ENCODE measurements around the gene GLIPR2.
"Not testable (repeated sequence)": the region's sequence is repeated elsewhere in the genome, so short reads cannot be mapped to it uniquely, and the experiment has no call there.

GLIPR2 gene

GRCh38 chr9:36164989-36165388 lies 28.5 kb downstream of the GLIPR2 start:
- FAIRE-seq: no peak

DNA sequence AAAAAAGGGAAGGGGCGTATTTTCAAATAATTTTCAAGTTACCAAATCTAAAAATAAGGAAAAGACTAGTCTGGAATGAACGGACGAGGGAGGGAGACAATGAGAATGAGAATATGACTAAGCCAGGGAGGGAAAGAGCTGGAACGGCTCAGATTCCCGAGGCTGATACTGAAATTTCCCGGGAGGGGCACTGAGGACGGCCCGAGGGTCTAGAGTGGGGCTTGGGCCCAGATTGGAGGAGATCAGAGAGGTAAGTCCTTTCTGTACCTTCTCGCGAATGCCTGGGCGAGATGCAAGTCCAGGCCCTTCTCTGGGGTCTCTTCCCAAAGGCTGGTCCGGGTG lies 29.3 kb downstream of the GLIPR2 start:
- no peak for FAIRE-seq

GRCh38 chr9:36166168-36166927 lies 29.8 kb downstream of the GLIPR2 start:
- FAIRE-seq: no peak

GRCh38 chr9:36169166-36169565 lies 32.6 kb downstream of the GLIPR2 start, which contains the start of gene CCIN:
CCIN (plus strand) TSS chr9:36169388; CDS start chr9:36169503, 115 bp downstream.
- no peak for FAIRE-seq

DNA sequence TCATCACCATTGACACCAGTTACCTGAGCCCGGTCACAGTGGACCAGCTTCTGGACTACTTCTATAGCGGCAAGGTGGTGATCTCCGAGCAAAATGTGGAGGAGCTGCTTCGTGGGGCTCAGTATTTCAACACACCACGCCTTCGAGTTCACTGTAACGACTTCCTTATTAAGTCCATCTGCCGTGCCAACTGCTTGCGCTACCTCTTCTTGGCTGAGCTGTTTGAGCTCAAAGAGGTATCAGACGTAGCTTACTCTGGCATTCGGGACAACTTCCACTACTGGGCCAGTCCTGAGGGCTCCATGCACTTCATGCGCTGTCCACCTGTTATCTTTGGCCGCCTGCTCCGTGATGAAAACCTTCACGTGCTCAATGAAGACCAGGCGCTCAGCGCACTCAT lies 33.2 kb downstream of the GLIPR2 start:
- FAIRE-seq: no peak

DNA sequence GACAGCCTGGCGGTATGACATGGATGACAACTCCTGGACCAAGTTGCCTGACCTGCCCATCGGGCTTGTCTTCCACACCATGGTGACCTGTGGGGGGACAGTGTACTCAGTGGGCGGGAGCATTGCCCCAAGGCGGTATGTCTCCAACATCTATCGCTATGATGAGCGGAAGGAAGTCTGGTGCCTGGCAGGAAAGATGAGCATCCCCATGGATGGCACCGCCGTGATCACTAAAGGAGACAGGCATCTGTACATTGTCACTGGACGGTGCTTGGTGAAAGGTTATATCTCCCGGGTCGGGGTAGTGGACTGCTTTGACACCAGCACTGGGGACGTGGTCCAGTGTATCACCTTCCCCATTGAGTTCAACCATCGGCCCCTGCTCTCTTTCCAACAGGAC lies 34.0 kb downstream of the GLIPR2 start:
- no peak for FAIRE-seq

DNA sequence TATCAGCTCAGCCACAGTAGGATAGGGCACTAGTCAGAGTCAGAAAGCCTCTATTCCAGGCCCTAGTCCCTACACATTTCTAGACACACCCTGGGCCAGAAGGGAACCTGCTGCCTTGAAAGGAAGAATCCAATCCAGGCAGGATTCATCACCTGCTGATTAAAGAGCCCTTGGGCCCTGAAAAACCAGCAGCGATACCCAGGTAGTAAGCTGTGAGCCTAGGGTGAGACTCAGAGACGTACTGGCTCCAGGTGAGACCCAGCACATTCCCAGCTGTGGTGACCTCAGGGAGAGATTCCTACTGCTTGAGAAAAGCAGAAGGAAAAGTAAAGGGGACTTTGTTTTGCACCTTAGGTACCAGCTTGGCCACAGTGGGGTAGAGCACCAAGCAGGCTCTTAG lies 37.3 kb downstream of the GLIPR2 start:
- FAIRE-seq: no peak

GRCh38 chr9:36174271-36174670 lies 37.7 kb downstream of the GLIPR2 start:
- FAIRE-seq: no peak

- FAIRE-seq: no peak
Measured at GRCh38 chr9:36174731-36175130, 38.2 kb downstream of the GLIPR2 start.

DNA sequence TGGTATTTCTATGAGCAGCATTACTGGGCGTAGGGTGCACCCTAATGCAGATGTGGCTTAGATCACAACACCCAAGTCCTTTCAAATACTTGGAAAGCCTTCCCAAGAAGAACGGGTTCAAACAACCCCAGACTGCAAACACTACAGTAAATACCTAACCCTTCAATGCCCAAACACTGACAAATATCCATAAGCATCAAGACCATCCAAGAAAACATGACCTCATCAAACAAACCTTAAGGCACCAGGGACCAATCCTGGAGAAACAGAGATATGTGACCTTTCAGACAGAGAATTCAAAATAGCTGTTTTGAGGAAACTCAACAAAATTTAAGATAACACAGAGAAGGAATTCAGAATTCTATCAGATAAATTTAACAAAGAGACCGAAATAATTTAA lies 38.7 kb downstream of the GLIPR2 start:
- not testable (repeated sequence) for FAIRE-seq

- FAIRE-seq: not testable (repeated sequence)
Measured at GRCh38 chr9:36176496-36176895, 40.0 kb downstream of the GLIPR2 start.

DNA sequence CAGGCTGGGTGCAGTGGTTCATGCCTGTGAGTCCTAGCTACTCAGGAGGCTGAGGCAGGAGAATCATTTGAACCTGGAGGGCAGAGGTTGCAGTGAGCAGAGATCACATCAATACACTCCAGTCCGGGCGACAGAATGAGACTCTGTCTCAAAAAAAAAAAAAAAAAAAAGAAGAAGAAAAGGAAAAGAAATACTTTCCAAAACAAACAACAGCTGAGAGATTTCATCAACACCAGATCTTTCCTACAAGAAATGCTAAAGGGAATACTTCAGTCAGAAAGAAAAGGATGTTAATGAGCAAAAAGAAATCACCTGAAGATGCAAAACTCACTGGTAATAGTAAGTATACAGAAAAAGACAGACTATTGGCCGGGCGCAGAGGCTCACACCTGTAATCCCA lies 41.0 kb downstream of the GLIPR2 start:
- FAIRE-seq: no peak

- FAIRE-seq: not testable (repeated sequence)
Measured at GRCh38 chr9:36180243-36180642, 43.7 kb downstream of the GLIPR2 start.

GRCh38 chr9:36187414-36187813 lies 50.9 kb downstream of the GLIPR2 start:
- FAIRE-seq: no peak

GRCh38 chr9:36188212-36188611 lies 51.7 kb downstream of the GLIPR2 start:
- no peak for FAIRE-seq

GRCh38 chr9:36189976-36190375 lies 53.4 kb downstream of the GLIPR2 start:
- no peak for FAIRE-seq

DNA sequence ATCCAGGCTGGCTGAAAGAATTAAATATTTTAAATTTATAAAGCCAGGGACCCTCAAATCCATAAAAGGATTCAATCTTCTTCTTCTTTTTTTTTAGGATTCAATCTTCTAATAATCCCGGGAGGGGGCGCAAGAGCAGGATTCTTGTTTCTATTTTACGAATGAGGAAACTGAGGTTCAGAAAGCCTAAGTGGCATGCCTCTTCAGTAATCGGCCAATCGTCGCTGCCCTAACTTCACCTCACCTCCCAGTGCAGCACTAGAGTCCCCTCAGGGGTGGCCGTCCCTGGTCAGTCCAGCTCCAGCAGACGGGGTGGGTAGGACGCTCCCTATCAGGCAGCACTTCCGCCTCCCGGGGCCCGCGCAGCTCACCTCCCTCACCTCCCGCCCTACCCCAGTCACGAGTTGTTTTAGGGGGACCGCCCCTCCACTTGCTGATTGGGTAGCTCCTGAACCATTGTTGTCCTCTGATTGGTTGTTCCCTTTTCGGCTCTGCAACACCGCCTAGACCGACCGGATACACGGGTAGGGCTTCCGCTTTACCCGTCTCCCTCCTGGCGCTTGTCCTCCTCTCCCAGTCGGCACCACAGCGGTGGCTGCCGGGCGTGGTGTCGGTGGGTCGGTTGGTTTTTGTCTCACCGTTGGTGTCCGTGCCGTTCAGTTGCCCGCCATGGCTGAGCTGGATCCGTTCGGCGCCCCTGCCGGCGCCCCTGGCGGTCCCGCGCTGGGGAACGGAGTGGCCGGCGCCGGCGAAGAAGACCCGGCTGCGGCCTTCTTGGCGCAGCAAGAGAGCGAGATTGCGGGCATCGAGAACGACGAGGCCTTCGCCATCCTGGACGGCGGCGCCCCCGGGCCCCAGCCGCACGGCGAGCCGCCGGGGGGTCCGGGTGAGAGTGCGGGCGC lies 54.1 kb downstream of the GLIPR2 start, which contains the start of gene CLTA:
TSS of gene CLTA (plus strand) at position 534 of the 902 bp plus-strand sequence. CDS start at position 670, 136 bp downstream.
- peak; percentile 17 for FAIRE-seq

DNA sequence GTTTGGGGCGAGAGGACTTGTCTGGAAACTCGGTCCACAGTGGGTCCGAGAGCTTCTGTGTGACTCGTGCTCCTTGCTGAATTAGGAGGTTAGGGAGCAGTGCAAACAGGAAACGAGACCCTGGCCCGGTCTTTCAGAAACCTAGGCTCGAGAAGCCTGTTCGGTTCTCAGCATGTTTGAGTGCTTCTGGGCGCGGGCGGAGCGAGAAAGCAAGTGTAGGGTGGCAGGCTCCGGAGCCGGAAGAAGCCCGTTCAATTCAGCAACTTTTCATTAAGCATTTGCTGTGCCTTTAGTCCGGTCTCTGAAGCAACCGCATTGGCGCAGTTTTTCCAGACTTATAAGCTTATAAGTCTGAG lies 54.7 kb downstream of the GLIPR2 start:
- no peak for FAIRE-seq

DNA sequence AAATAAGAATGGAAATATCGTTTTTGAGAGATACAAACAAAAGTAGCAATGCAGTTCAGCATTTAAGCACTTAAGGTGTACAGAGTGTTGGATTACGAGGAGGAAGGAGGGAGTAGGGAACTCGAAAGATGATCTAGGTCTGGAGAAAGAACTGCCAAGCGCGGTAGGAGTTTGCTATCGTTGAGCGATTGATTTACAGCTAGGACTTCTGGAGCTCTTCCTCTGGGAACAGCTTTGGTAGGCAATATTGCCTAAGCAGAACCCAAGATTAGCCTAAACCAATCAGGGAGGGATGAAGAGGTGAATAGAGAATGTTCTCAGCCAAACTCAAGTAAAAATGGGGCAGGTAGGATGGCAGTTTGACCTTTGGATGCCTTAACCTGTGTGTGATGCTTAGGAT lies 55.2 kb downstream of the GLIPR2 start:
- FAIRE-seq: no peak

GRCh38 chr9:36192196-36192595 lies 55.7 kb downstream of the GLIPR2 start:
- FAIRE-seq: no peak

- no peak for FAIRE-seq
Measured at GRCh38 chr9:36193023-36193422, 56.5 kb downstream of the GLIPR2 start.

DNA sequence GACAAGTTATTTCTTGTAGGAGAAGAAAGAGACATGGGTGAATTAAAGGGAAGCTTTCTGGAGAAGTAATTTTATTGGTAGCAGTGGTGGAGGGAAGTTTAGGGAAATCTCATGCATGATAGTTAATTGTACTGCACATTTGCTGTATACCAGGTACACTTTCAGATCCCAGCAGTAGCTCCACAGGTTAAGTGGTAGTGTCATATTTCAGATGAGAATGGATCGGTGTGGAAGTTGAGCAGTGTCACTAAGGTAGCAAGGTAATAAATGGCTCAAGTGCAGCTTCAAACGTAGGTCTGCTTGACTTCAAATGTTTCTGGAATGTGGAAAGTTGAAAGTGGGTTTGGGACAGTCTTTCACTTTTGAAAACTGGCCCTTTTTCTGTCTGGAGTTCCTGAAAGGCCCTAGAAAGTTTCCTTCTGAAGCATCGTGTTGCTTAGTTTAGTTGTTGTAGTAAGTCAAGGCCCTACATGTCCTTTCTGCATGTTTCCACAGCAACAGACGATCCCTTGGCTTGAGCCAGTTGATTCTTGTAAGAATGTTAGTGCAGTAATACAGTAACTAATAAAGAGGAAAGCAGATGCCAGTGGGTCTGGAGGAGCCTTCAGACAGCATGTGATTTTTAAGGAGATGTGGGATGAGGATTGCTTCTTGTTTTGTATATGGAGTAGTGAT lies 57.9 kb downstream of the GLIPR2 start:
- no peak for FAIRE-seq

DNA sequence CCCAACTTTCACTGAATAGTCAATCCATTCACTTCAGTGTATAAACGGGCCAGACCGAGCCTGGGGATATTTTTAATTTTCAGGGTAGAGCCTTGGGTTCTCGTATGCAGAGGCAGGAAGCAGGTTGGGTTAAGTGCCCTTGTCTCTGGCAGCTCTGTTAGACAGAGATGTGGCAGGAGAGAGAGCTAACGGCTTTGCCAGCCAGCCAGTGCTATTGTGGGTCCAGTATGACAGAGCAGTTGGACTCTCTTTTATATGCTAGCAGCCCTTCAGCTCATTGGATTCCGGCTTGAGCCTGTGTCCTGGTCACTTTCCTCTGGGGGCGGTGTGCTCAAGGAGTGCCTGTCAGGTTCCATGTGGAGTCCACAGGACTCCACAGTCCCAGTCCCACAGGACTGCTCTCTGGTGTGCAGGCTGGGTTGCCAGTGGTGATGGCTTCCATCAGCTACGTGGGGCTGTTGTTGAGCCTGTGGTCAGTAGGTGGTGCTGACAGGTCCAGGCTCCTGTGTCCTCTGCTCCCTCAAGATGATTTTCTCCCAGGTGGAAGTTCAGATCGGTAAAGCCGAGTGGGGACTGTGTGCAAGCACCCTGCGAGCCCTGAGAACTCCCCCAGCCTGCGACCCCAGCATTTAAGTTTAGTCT lies 68.5 kb downstream of the GLIPR2 start:
- no peak for FAIRE-seq

All from islet of Langerhans (tissue), 1 donor.